Brain microvascular endothelial cell (primary cell): Measurements from ENCODE around the gene KISS1.

ENCODE experiments used
- DNase-seq: peaks from one replicate; pipeline ENCODE4 v3.0.0-alpha.2; 2020
- H3K27ac ChIP-seq: fragments of 250-450 bp; sonication (Bioruptor Pico); 2 replicates; pipeline ENCODE4 v1.5.1; 2020; ENCODE audit warnings: mild to moderate bottlenecking, moderate library complexity
- H3K27me3 ChIP-seq: fragments of 250-450 bp; sonication (Bioruptor Pico); replicated peaks from 2 replicates; pipeline ENCODE4 v1.5.1; 2020; ENCODE audit warnings: mild to moderate bottlenecking
- H3K36me3 ChIP-seq: fragments of 250-450 bp; sonication (Bioruptor Pico); replicated peaks from 2 replicates; pipeline ENCODE4 v1.5.1; 2020; ENCODE audit warnings: mild to moderate bottlenecking
- H3K4me3 ChIP-seq: 2 replicates; pipeline ENCODE4 v1.5.1; 2011; ENCODE audit warnings: low read depth, mild to moderate bottlenecking, control low read depth, low read length, moderate library complexity
- CTCF ChIP-seq: IDR thresholded peaks from 2 replicates; pipeline ENCODE4 v1.5.1; 2011; ENCODE audit warnings: low read depth, mild to moderate bottlenecking, moderate library complexity, low read length, control low read depth, inconsistent platforms; ENCODE audit errors: missing control alignments
- in situ Hi-C: cut with HindIII; loops from 2 replicates; pipeline ENCODE4 v1.10.0; 2017; ENCODE audit warnings: low sequenced_read_pairs, low pct_ligation_motif_present

The KISS1 gene

GRCh38 chr1:204225841-204226735 is 29.8 kb upstream of the KISS1 start:
- H3K36me3 ChIP-seq: no peaks in the 10 kb centered on the region

DNA sequence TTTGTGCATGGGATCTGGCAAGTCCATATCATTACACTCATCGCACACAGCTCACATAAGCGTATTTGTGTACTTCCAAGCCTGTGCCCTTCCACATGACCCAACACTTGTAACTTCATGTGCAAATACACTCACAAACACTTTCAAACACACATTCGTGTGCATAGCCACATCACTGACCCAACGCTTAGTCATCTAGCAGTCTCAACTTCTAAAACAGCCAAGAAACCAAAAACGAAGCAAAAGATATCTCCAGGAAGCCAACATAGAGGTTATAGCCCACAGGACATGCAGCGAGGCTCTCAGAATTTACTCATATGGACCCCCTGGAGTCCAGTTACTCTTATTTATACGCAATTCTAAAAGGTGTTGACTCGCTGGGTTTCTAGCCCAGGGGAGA is 28.4 kb upstream of the KISS1 start:
- H3K27me3 ChIP-seq: no peaks in the 10 kb centered on the region
- no peak overlapping the region for H3K4me3 ChIP-seq
- TF ChIP-seq CTCF: no peak
- DNase-seq: peak; percentile 3
- in situ Hi-C loops: no loop called here
- H3K27ac ChIP-seq: no peak overlapping the region
- H3K36me3 ChIP-seq: no peaks in the 10 kb centered on the region

More at GRCh38 chr1:204225841-204226735, 29.8 kb upstream of the KISS1 start:
- in situ Hi-C loops: no loop called here
- Histone ChIP-seq H3K27me3 (no peaks in the 10 kb centered on the region), H3K27ac (no peak overlapping the region), H3K4me3 (no peak overlapping the region)
- no peak for DNase-seq
- TF ChIP-seq CTCF: no peak

DNA sequence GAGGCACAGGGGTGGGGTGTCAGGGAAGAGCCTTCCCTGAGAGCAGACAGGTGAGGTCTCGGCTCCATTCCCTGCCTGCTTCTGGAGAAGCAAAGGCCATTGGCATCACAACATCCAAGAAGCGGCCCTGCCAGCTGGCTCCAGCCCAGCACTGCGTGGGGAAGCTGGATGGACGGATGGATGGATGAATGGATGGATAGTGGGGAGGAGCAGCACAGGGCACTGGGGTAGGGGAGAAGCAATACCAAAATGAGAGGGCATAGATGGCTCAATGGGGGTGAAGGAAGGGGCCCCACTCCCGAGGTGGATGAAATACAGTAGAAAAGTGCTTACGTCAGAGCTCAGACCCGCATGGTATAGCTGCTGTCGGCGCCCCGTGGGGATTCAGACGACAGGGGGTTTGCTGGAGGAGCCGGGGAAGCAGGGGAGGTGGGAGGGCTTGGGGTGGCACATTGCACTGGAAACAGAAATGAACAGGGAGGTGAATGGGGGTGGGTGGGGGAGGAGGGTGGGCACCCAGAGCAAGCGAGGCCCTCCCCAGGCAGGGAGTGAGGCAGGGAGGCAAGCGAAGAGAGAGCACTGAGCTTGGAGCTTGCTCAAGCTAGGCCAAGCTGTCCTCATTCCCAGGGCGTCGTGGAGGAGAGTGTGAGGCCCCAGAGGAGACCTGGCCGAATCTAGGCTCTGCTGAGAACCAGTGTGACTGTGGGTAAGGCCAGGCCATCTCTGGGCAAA is 27.0 kb upstream of the KISS1 start:
- in situ Hi-C loops: no loop called here
- no peak overlapping the region for H3K27ac ChIP-seq
- TF ChIP-seq CTCF: no peak
- H3K4me3 ChIP-seq: no peak overlapping the region
- DNase-seq: no peak
- no peaks in the 10 kb centered on the region for H3K36me3 ChIP-seq
- H3K27me3 ChIP-seq: no peaks in the 10 kb centered on the region

- Histone ChIP-seq H3K27me3 (no peaks in the 10 kb centered on the region), H3K4me3 (no peak overlapping the region), H3K36me3 (no peaks in the 10 kb centered on the region), H3K27ac (no peak overlapping the region)
- DNase-seq: no peak
- in situ Hi-C loops: no loop called here
- TF ChIP-seq CTCF: no peak
These were observed 26.4 kb upstream of the KISS1 start for GRCh38 chr1:204222764-204223055.

- no peak for DNase-seq
- Histone ChIP-seq H3K27me3 (no peaks in the 10 kb centered on the region), H3K4me3 (no peak overlapping the region), H3K36me3 (no peaks in the 10 kb centered on the region), H3K27ac (no peak overlapping the region)
- in situ Hi-C loops: no loop called here
- TF ChIP-seq CTCF: no peak
These were observed 25.9 kb upstream of the KISS1 start for GRCh38 chr1:204222006-204222763.
